ENCODE data around the gene CACNA1D.

DNA sequence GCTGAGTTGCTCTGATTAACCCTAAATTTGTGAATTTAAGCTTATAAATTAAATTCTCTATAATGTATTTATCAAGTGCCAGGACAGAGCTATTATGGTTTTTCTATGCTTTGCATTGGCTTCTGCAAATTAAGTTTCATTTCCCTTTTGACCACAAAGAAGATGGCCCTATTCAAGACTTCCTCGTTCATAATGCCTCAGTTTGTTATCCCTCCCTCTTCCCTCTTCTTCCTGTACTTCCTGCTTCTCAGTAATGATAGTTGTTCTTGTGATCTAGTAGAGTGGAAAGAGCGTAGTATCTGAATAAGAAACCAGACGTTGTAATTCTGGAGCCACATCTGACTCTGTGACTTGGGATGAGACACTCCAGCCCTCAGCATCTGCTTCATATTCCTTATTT, 118.7 kb downstream of the CACNA1D start:
- TF ChIP-seq, protein P1, sequence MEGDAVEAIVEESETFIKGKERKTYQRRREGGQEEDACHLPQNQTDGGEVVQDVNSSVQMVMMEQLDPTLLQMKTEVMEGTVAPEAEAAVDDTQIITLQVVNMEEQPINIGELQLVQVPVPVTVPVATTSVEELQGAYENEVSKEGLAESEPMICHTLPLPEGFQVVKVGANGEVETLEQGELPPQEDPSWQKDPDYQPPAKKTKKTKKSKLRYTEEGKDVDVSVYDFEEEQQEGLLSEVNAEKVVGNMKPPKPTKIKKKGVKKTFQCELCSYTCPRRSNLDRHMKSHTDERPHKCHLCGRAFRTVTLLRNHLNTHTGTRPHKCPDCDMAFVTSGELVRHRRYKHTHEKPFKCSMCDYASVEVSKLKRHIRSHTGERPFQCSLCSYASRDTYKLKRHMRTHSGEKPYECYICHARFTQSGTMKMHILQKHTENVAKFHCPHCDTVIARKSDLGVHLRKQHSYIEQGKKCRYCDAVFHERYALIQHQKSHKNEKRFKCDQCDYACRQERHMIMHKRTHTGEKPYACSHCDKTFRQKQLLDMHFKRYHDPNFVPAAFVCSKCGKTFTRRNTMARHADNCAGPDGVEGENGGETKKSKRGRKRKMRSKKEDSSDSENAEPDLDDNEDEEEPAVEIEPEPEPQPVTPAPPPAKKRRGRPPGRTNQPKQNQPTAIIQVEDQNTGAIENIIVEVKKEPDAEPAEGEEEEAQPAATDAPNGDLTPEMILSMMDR (IDR thresholded peaks at IDR 0.05), result no peak
- TF ChIP-seq ZFX (IDR thresholded peaks at IDR 0.05; ENCODE audit: borderline replicate concordance), result no peak
